VCaP (cell line): ENCODE results near the gene AGBL1.

Source experiments
- H3K27ac ChIP-seq: fragments of 450-650 bp; 2 replicates; pipeline ENCODE4 v1.5.1; 2017
- CTCF ChIP-seq: fragments of 450-650 bp; conservative IDR thresholded peaks from 2 replicates; pipeline ENCODE4 v1.5.1; 2017; ENCODE audit warnings: mild to moderate bottlenecking, moderate library complexity

Gene AGBL1

GRCh38 chr15:86591158-86591557 is 511.5 kb downstream of the AGBL1 start:
- no peak overlapping the region for H3K27ac ChIP-seq
- TF ChIP-seq CTCF: no peak

GRCh38 chr15:86591994-86592735 is 512.5 kb downstream of the AGBL1 start:
- no peak for TF ChIP-seq CTCF
- no peak overlapping the region for H3K27ac ChIP-seq

GRCh38 chr15:86595741-86596140 is 516.1 kb downstream of the AGBL1 start:
- TF ChIP-seq CTCF: no peak
- H3K27ac ChIP-seq: no peak overlapping the region

GRCh38 chr15:86603466-86603865 is 523.8 kb downstream of the AGBL1 start:
- no peak for TF ChIP-seq CTCF
- no peak overlapping the region for H3K27ac ChIP-seq

GRCh38 chr15:86608461-86609205 is 529.0 kb downstream of the AGBL1 start:
- no peak overlapping the region for H3K27ac ChIP-seq
- no peak for TF ChIP-seq CTCF

GRCh38 chr15:86609275-86609674 is 529.6 kb downstream of the AGBL1 start:
- no peak overlapping the region for H3K27ac ChIP-seq
- TF ChIP-seq CTCF: no peak

GRCh38 chr15:86610038-86610437 is 530.4 kb downstream of the AGBL1 start:
- H3K27ac ChIP-seq: no peak overlapping the region
- no peak for TF ChIP-seq CTCF
